Sigmoid colon (tissue), 4 donors: ENCODE data around the gene EXOC7.

ENCODE experiments used
- CTCF ChIP-seq, 4 experiments: fragments of 450-650 bp in 3 of 4; fragments of 200-600 bp in 1 of 4; IDR thresholded peaks; one replicate each; pipeline ENCODE4 v1.5.1; 2016 to 2019; ENCODE audit warnings: antibody characterized with exemption in 4 of 4, mild to moderate bottlenecking in 3 of 4, moderate library complexity in 2 of 4
- POLR2AphosphoS5 ChIP-seq, 4 donors: sonication (generic); formaldehyde crosslinking; IDR thresholded peaks; one replicate each; pipeline ENCODE4 v1.6.1; 2017; ENCODE audit warnings: antibody characterized with exemption in 4 of 4

- TF ChIP-seq CTCF (IDR thresholded peaks at IDR 0.05) = no peak
- no peak for TF ChIP-seq POLR2AphosphoS5 (IDR thresholded peaks at IDR 0.05)
Measured at GRCh38 chr17:76145231-76146052, 41.9 kb upstream of the EXOC7 start.
